Testis (tissue), 3 donors: Measurements from ENCODE around the gene CLEC14A. TPM values are rescaled to one million over a fixed set of nuclear protein-coding genes. Genes with fewer than 3 reads are reported as not detected.

Source experiments
- DNase-seq: peaks from one replicate; pipeline ENCODE4 v3.0.0-alpha.2; 2019
- H3K27ac ChIP-seq, 2 donors: fragments of 200-600 bp; sonication (generic); one replicate each; pipeline ENCODE4 v1.5.1; 2019
- H3K27me3 ChIP-seq: fragments of 200-600 bp; sonication (generic); one replicate; pipeline ENCODE4 v1.5.1; 2019
- H3K36me3 ChIP-seq: fragments of 200-600 bp; sonication (generic); one replicate; pipeline ENCODE4 v1.5.1; 2017; ENCODE audit warnings: low read depth; ENCODE audit errors: missing control alignments
- H3K4me1 ChIP-seq: fragments of 200-600 bp; sonication (generic); one replicate; pipeline ENCODE4 v1.5.1; 2019
- H3K4me3 ChIP-seq, 2 donors: fragments of 200-600 bp; sonication (generic); one replicate each; pipeline ENCODE4 v1.5.1; 2017 to 2019
- H3K9me3 ChIP-seq: fragments of 200-600 bp; sonication (generic); one replicate; pipeline ENCODE4 v1.5.1; 2017
- CTCF ChIP-seq, 3 experiments: fragments of 450-650 bp in 2 of 3; fragments of 200-600 bp in 1 of 3; sonication (generic) in 1 of 3; IDR thresholded peaks; one replicate each; pipeline ENCODE4 v1.5.1; 2016 to 2019; ENCODE audit warnings: antibody characterized with exemption in 3 of 3, mild to moderate bottlenecking in 2 of 3, moderate library complexity in 1 of 3
- POLR2A ChIP-seq: fragments of 450-650 bp; IDR thresholded peaks from one replicate; pipeline ENCODE4 v1.6.1; 2017; ENCODE audit warnings: antibody characterized with exemption, mild to moderate bottlenecking, moderate library complexity
- WGBS, 2 donors: methylation state at CpG; one replicate each; pipeline ENCODE4 v1.1.5; 2018; 5-methylcytosine and 5-hydroxymethylcytosine counted together
- intact Hi-C: fragments of 100-400 bp; cut with DNase I; formaldehyde crosslinking; loops from one replicate; pipeline ENCODE4 v1.15.1; 2023; ENCODE audit warnings: low total_unique reads
- polyA plus RNA-seq: library from polyadenylated mRNA; stranded (reverse); fragments of 350-450 nt; fragmentation: Illumina TruSeq; extraction: RNeasy Lipid Tissue Mini Kit (QIAGEN cat#74804); gene quantifications from one replicate; pipeline ENCODE4 v1.2.3, GENCODE V29; 2014; ENCODE audit warnings: low read depth, low replicate concordance; ENCODE audit not compliant: insufficient read depth
- total RNA-seq, 2 donors: library from RNA; depleted of rRNA; stranded (reverse); fragments of >200 nt; gene quantifications; one replicate each; pipeline ENCODE4 v1.2.3, GENCODE V29; 2016

CLEC14A gene
- total and polyA plus RNA-seq, 3 donors from 2014 or later: 7.9 to 11.4 (median 9.7) TPM

GRCh38 chr14:38238878-38239277 lies 17.0 kb downstream of the CLEC14A start:
- H3K27ac ChIP-seq: no peak overlapping the region
- no peak for TF ChIP-seq CTCF (IDR thresholded peaks at IDR 0.05)
- no peak for TF ChIP-seq POLR2A
- H3K9me3 ChIP-seq: no peaks in the 10 kb centered on the region
- no peaks in the 10 kb centered on the region for H3K27me3 ChIP-seq
- H3K4me1 ChIP-seq: no peaks in the 10 kb centered on the region
- no peak overlapping the region for H3K4me3 ChIP-seq
- no peaks in the 10 kb centered on the region for H3K36me3 ChIP-seq
- intact Hi-C loops: no loop called here
- no peak for DNase-seq

GRCh38 chr14:38238332-38238731 lies 17.6 kb downstream of the CLEC14A start:
- WGBS, 2 donors: 89 to 100% methylated on average over 1 of the region's 1 CpG
- Histone ChIP-seq H3K27ac (no peak overlapping the region), H3K36me3 (no peaks in the 10 kb centered on the region), H3K27me3 (no peaks in the 10 kb centered on the region), H3K4me3 (no peak overlapping the region), H3K4me1 (no peaks in the 10 kb centered on the region), H3K9me3 (no peaks in the 10 kb centered on the region)
- TF ChIP-seq CTCF (IDR thresholded peaks at IDR 0.05): no peak
- TF ChIP-seq POLR2A: no peak
- DNase-seq: no peak
- intact Hi-C loops: no loop called here

- Histone ChIP-seq H3K36me3 (no peaks in the 10 kb centered on the region), H3K4me1 (no peaks in the 10 kb centered on the region), H3K9me3 (no peaks in the 10 kb centered on the region), H3K27me3 (no peaks in the 10 kb centered on the region), H3K4me3 (no peak overlapping the region), H3K27ac (no peak overlapping the region)
- no peak for DNase-seq
- intact Hi-C loops: no loop called here
- no peak for TF ChIP-seq CTCF (IDR thresholded peaks at IDR 0.05)
- no peak for TF ChIP-seq POLR2A
- 76 to 87% methylated on average over 5 of the region's 5 CpGs for WGBS, 2 donors
Observed at GRCh38 chr14:38233218-38233617, 22.7 kb downstream of the CLEC14A start.

- intact Hi-C loops: no loop called here
- no peak for TF ChIP-seq CTCF (IDR thresholded peaks at IDR 0.05)
- no peak for TF ChIP-seq POLR2A
- WGBS, 2 donors: 75 to 76% methylated on average over 3 of the region's 3 CpGs
- Histone ChIP-seq H3K9me3 (no peaks in the 10 kb centered on the region), H3K4me3 (no peak overlapping the region), H3K36me3 (no peaks in the 10 kb centered on the region), H3K27me3 (no peaks in the 10 kb centered on the region), H3K27ac (no peak overlapping the region), H3K4me1 (no peaks in the 10 kb centered on the region)
- no peak for DNase-seq
Observed at GRCh38 chr14:38226366-38226765, 29.5 kb downstream of the CLEC14A start.

- Histone ChIP-seq H3K27me3 (no peaks in the 10 kb centered on the region), H3K9me3 (no peaks in the 10 kb centered on the region), H3K4me3 (no peak overlapping the region), H3K27ac (no peak overlapping the region), H3K4me1 (no peaks in the 10 kb centered on the region), H3K36me3 (no peaks in the 10 kb centered on the region)
- no peak for DNase-seq
- intact Hi-C loops: no loop called here
- WGBS, 2 donors: 73 to 83% methylated on average over 2 of the region's 2 CpGs
- TF ChIP-seq CTCF (IDR thresholded peaks at IDR 0.05): no peak
- no peak for TF ChIP-seq POLR2A
Observed at GRCh38 chr14:38225946-38226345, 29.9 kb downstream of the CLEC14A start.
